ENCODE measurements around the gene SLC4A2.

The SLC4A2 gene

GRCh38 chr7:151095828-151096475 lies 36.6 kb downstream of the SLC4A2 start:
- ATAC-seq: no peak

DNA sequence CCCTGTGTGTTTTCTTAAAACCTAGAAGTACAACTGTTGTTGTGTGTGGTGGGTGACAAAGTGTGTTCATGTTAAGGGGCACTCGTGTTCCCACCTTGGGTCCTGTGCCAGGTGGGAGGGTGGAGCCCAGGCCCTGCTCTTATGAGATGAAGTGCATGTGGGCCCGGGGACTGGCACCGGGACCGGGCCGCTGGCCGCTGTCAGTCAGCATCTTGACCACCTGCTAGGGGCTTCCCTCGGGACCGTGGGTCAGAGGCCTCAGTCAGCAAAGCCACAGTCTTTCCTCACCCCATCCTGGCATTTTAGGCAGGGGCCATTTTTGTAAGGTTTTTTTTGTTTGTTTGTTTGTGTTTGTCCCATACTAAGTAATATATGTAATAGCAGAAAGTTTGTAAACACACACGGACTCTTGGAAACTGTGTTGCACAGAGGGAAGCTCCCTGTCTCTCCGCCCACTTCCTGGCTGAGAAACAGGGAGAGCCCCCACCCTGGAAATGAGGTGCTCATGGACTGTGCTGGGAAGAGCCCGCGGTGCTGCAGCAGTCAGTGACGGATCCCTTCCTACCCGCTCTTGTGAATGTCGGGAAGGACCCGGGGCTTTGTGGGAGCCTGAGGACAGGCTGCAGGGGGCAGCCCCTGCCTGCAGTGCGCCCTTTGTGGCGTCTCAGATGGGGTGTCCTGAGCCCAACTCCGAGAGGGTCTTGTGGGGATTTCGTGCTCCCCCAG lies 40.3 kb downstream of the SLC4A2 start:
- no peak for ATAC-seq
- TF ChIP-seq CSRNP3 (CRISPR knock-in tag; IDR thresholded peaks at IDR 0.05) (no peak), ZNF8 (CRISPR knock-in tag; IDR thresholded peaks at IDR 0.05) (no peak), BACH2 (CRISPR knock-in tag; IDR thresholded peaks at IDR 0.05; ENCODE audit: borderline replicate concordance) (no peak), ARNTL (CRISPR knock-in tag; IDR thresholded peaks at IDR 0.05; ENCODE audit: borderline replicate concordance, low read depth) (no peak), OSR1 (CRISPR knock-in tag; IDR thresholded peaks at IDR 0.05) (no peak), ZC3H10 (CRISPR knock-in tag; IDR thresholded peaks at IDR 0.05) (no peak), RARB (CRISPR knock-in tag; IDR thresholded peaks at IDR 0.05) (no peak), ZNF565 (CRISPR knock-in tag; conservative IDR thresholded peaks at IDR 0.05; ENCODE audit: low read depth) (no peak), TCF4 (CRISPR knock-in tag; IDR thresholded peaks at IDR 0.05; ENCODE audit: borderline replicate concordance) (no peak), ZNF70 (CRISPR knock-in tag; IDR thresholded peaks at IDR 0.05) (no peak), GLIS3 (CRISPR knock-in tag; IDR thresholded peaks at IDR 0.05) (no peak), SNAI2 (CRISPR knock-in tag; IDR thresholded peaks at IDR 0.05) (no peak), TOX (CRISPR knock-in tag; IDR thresholded peaks at IDR 0.05; ENCODE audit: borderline replicate concordance) (no peak), ESRRG (CRISPR knock-in tag; IDR thresholded peaks at IDR 0.05) (no peak), PATZ1 (CRISPR knock-in tag; IDR thresholded peaks at IDR 0.05; ENCODE audit: borderline replicate concordance) (no peak), PPARA (CRISPR knock-in tag; IDR thresholded peaks at IDR 0.05; ENCODE audit: borderline replicate concordance) (no peak), CSDC2 (CRISPR knock-in tag; IDR thresholded peaks at IDR 0.05) (no peak), POU6F1 (CRISPR knock-in tag; IDR thresholded peaks at IDR 0.05; ENCODE audit: borderline replicate concordance, low read depth) (no peak)
- TF ChIP-seq, protein P1, sequence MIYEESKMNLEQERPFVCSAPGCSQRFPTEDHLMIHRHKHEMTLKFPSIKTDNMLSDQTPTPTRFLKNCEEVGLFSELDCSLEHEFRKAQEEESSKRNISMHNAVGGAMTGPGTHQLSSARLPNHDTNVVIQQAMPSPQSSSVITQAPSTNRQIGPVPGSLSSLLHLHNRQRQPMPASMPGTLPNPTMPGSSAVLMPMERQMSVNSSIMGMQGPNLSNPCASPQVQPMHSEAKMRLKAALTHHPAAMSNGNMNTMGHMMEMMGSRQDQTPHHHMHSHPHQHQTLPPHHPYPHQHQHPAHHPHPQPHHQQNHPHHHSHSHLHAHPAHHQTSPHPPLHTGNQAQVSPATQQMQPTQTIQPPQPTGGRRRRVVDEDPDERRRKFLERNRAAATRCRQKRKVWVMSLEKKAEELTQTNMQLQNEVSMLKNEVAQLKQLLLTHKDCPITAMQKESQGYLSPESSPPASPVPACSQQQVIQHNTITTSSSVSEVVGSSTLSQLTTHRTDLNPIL (CRISPR knock-in tag; IDR thresholded peaks at IDR 0.05; ENCODE audit: low read depth): no peak
- TF ChIP-seq, protein P2, sequence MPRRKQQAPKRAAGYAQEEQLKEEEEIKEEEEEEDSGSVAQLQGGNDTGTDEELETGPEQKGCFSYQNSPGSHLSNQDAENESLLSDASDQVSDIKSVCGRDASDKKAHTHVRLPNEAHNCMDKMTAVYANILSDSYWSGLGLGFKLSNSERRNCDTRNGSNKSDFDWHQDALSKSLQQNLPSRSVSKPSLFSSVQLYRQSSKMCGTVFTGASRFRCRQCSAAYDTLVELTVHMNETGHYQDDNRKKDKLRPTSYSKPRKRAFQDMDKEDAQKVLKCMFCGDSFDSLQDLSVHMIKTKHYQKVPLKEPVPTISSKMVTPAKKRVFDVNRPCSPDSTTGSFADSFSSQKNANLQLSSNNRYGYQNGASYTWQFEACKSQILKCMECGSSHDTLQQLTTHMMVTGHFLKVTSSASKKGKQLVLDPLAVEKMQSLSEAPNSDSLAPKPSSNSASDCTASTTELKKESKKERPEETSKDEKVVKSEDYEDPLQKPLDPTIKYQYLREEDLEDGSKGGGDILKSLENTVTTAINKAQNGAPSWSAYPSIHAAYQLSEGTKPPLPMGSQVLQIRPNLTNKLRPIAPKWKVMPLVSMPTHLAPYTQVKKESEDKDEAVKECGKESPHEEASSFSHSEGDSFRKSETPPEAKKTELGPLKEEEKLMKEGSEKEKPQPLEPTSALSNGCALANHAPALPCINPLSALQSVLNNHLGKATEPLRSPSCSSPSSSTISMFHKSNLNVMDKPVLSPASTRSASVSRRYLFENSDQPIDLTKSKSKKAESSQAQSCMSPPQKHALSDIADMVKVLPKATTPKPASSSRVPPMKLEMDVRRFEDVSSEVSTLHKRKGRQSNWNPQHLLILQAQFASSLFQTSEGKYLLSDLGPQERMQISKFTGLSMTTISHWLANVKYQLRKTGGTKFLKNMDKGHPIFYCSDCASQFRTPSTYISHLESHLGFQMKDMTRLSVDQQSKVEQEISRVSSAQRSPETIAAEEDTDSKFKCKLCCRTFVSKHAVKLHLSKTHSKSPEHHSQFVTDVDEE (CRISPR knock-in tag; IDR thresholded peaks at IDR 0.05): no peak

More at GRCh38 chr7:151095828-151096475, 36.6 kb downstream of the SLC4A2 start:
- no peak for TF ChIP-seq PATZ1 (CRISPR knock-in tag; IDR thresholded peaks at IDR 0.05; ENCODE audit: borderline replicate concordance)
- no peak for TF ChIP-seq ZNF70 (CRISPR knock-in tag; IDR thresholded peaks at IDR 0.05)
- TF ChIP-seq TOX (CRISPR knock-in tag; IDR thresholded peaks at IDR 0.05; ENCODE audit: borderline replicate concordance): no peak
- TF ChIP-seq GLIS3 (CRISPR knock-in tag; IDR thresholded peaks at IDR 0.05): no peak
- no peak for TF ChIP-seq ISL1 (CRISPR knock-in tag; IDR thresholded peaks at IDR 0.05)
- no peak for TF ChIP-seq RARB (CRISPR knock-in tag; IDR thresholded peaks at IDR 0.05)
- no peak for TF ChIP-seq SNAI2 (CRISPR knock-in tag; IDR thresholded peaks at IDR 0.05)
- TF ChIP-seq ZNF8 (CRISPR knock-in tag; IDR thresholded peaks at IDR 0.05): no peak
- TF ChIP-seq TCF4 (CRISPR knock-in tag; IDR thresholded peaks at IDR 0.05; ENCODE audit: borderline replicate concordance): no peak
- TF ChIP-seq ZFP30 (CRISPR knock-in tag; IDR thresholded peaks at IDR 0.05): no peak
- no peak for TF ChIP-seq BACH2 (CRISPR knock-in tag; IDR thresholded peaks at IDR 0.05; ENCODE audit: borderline replicate concordance)
- no peak for TF ChIP-seq ZNF565 (CRISPR knock-in tag; conservative IDR thresholded peaks at IDR 0.05; ENCODE audit: low read depth)
- TF ChIP-seq ARNTL (CRISPR knock-in tag; IDR thresholded peaks at IDR 0.05; ENCODE audit: borderline replicate concordance, low read depth): no peak
- TF ChIP-seq ESRRG (CRISPR knock-in tag; IDR thresholded peaks at IDR 0.05): no peak
- no peak for TF ChIP-seq CSDC2 (CRISPR knock-in tag; IDR thresholded peaks at IDR 0.05)
- no peak for TF ChIP-seq ZFP3 (CRISPR knock-in tag; IDR thresholded peaks at IDR 0.05)
